ENCODE results near the gene EXOC6B. TPM values are rescaled to one million over a fixed set of nuclear protein-coding genes. Genes with fewer than 3 reads are reported as not detected.

The EXOC6B gene
- total and polyA plus RNA-seq, 2 of the 8 experiments (the other 6 are each of a cell fraction or from before 2014, with no cell fraction given): 13.5 to 33.0 TPM

GRCh38 chr2:72193723-72194122, 632.1 kb downstream of the EXOC6B start:
- Histone ChIP-seq H4K5ac (ENCODE audit: insufficient read length, low read depth, low read length) (no peak overlapping the region), H3K79me2 (ENCODE audit: control insufficient read depth in 1 of 2, insufficient read depth in 2 of 2, low read length in 2 of 2) (no peaks in the 10 kb centered on the region), H3K4me1 (replicated peaks in 1 of 4; ENCODE audit: control insufficient read depth in 3 of 4, insufficient read depth in 4 of 4, low read length in 3 of 4) (no peaks in the 10 kb centered on the region), H2BK120ac (replicated peaks; ENCODE audit: low read depth, low read length) (no peak overlapping the region), H3K27me3 (replicated peaks in 1 of 4; ENCODE audit: control insufficient read depth in 3 of 4, extremely low read depth in 1 of 4, insufficient read depth in 3 of 4, low read length in 3 of 4) (no peaks in the 10 kb centered on the region), H4K91ac (replicated peaks; ENCODE audit: insufficient read length, low read length) (no peak overlapping the region), H3K36me3 (ENCODE audit: control insufficient read depth in 2 of 4, insufficient read depth in 4 of 4, low read length in 3 of 4) (no peaks in the 10 kb centered on the region), H3K9ac (replicated peaks in 1 of 4; ENCODE audit: extremely low read depth in 1 of 4, low read depth in 3 of 4, low read length in 3 of 4) (no peak overlapping the region), H3K18ac (ENCODE audit: extremely low read depth, low read length) (no peak overlapping the region), H3K23me2 (ENCODE audit: low read depth, low read length) (no peaks in the 10 kb centered on the region), H3K56ac (replicated peaks; ENCODE audit: insufficient read length, low read depth, low read length) (no peak overlapping the region), H2BK20ac (ENCODE audit: low read length) (no peak overlapping the region), H3K23ac (ENCODE audit: insufficient read length) (no peak overlapping the region), H2AK5ac (ENCODE audit: low read depth, low read length) (no peak overlapping the region), H4K8ac (ENCODE audit: extremely low read depth, insufficient read depth, low read length) (no peak overlapping the region), H3K4me2 (ENCODE audit: insufficient read depth in 1 of 2, low read depth in 2 of 2, low read length in 2 of 2) (no peak overlapping the region), H3K4me3 (ENCODE audit: extremely low read depth in 1 of 4, insufficient read depth in 2 of 4, low read depth in 3 of 4, low read length in 4 of 4) (no peak overlapping the region), H2BK15ac (ENCODE audit: low read length) (no peak overlapping the region), H3K79me1 (ENCODE audit: low read depth, low read length) (no peaks in the 10 kb centered on the region), H2BK5ac (ENCODE audit: low read depth, low read length) (no peak overlapping the region), H3K27ac (ENCODE audit: low read depth, low read length) (no peak overlapping the region), H3K9me3 (ENCODE audit: insufficient read depth in 2 of 2, low read depth in 1 of 2, low read length in 1 of 2) (no peaks in the 10 kb centered on the region), H4K20me1 (replicated peaks in 1 of 2; ENCODE audit: control insufficient read depth in 1 of 2, insufficient read depth in 2 of 2, low read length in 2 of 2) (no peaks in the 10 kb centered on the region), H3K4ac (replicated peaks; ENCODE audit: insufficient read length, low read depth, low read length) (no peak overlapping the region), H2BK12ac (ENCODE audit: low read depth, low read length) (no peak overlapping the region), H2AFZ (ENCODE audit: low read length) (no peak overlapping the region), H3K14ac (ENCODE audit: insufficient read length) (no peak overlapping the region)
- ChIA-PET POLR2A (ENCODE audit: partially characterized antibody) (no interaction called here), CTCF (ENCODE audit: partially characterized antibody) (no interaction called here)
- DNase-seq (ENCODE audit: low read depth in 1 of 2, low spot score in 2 of 2) (no peak), FAIRE-seq (no peak)
- TF ChIP-seq MAX (IDR thresholded peaks at IDR 0.05) (no peak), TBP (IDR thresholded peaks at IDR 0.05; ENCODE audit: low read depth, low read length) (no peak), TAF1 (IDR thresholded peaks at IDR 0.05; ENCODE audit: low read depth, low read length) (no peak), POLR2A (IDR thresholded peaks at IDR 0.05; ENCODE audit: control extremely low read depth in 1 of 2, low read depth in 2 of 2, low read length in 2 of 2) (no peak), SP2 (IDR thresholded peaks at IDR 0.05; ENCODE audit: low read length) (no peak), GABPA (IDR thresholded peaks at IDR 0.05; ENCODE audit: borderline replicate concordance, insufficient read depth, low read length) (no peak), KDM4A (IDR thresholded peaks at IDR 0.05; ENCODE audit: low read depth, low read length, severe bottlenecking) (no peak), CEBPB (IDR thresholded peaks at IDR 0.05; ENCODE audit: low read depth, low read length) (no peak), FOSL1 (IDR thresholded peaks at IDR 0.05; ENCODE audit: insufficient read depth, low read depth, low read length) (no peak), RNF2 (IDR thresholded peaks at IDR 0.05; ENCODE audit: borderline replicate concordance, low read depth, low read length, missing control alignments, poor library complexity, severe bottlenecking) (no peak), ATF2 (IDR thresholded peaks at IDR 0.05; ENCODE audit: low read length) (no peak), GTF2F1 (IDR thresholded peaks at IDR 0.05; ENCODE audit: borderline replicate concordance, low read depth, low read length) (no peak), POU5F1 (IDR thresholded peaks at IDR 0.05; ENCODE audit: low read depth, low read length) (no peak), BCL11A (IDR thresholded peaks at IDR 0.05; ENCODE audit: low read depth in 2 of 2, low read length in 2 of 2) (no peak)
